ENCODE measurements around the gene PNLIPRP1.

PNLIPRP1 gene

GRCh38 chr10:116648903-116649302, 58.1 kb downstream of the PNLIPRP1 start:
- TF ChIP-seq CTCF (conservative IDR thresholded peaks at IDR 0.05) (no peak), ZFX (IDR thresholded peaks at IDR 0.05) (no peak)
- H3K27ac ChIP-seq, result no peak overlapping the region

GRCh38 chr10:116653885-116654284, 63.1 kb downstream of the PNLIPRP1 start:
- TF ChIP-seq CTCF (conservative IDR thresholded peaks at IDR 0.05) (no peak), ZFX (IDR thresholded peaks at IDR 0.05) (no peak)
- no peak overlapping the region for H3K27ac ChIP-seq

- TF ChIP-seq ZFX (IDR thresholded peaks at IDR 0.05), result no peak
- TF ChIP-seq CTCF (conservative IDR thresholded peaks at IDR 0.05), result peak; percentile 50
- no peak overlapping the region for H3K27ac ChIP-seq
These were observed 64.1 kb downstream of the PNLIPRP1 start for GRCh38 chr10:116654816-116655215.

- H3K27ac ChIP-seq, result no peak overlapping the region
- TF ChIP-seq CTCF (conservative IDR thresholded peaks at IDR 0.05) (no peak), ZFX (IDR thresholded peaks at IDR 0.05) (no peak)
These were observed 64.8 kb downstream of the PNLIPRP1 start for GRCh38 chr10:116655568-116655967.

GRCh38 chr10:116656044-116656443, 65.3 kb downstream of the PNLIPRP1 start:
- no peak overlapping the region for H3K27ac ChIP-seq
- TF ChIP-seq ZFX (IDR thresholded peaks at IDR 0.05) (no peak), CTCF (conservative IDR thresholded peaks at IDR 0.05) (no peak)

GRCh38 chr10:116657863-116658551, 67.2 kb downstream of the PNLIPRP1 start:
- TF ChIP-seq CTCF (conservative IDR thresholded peaks at IDR 0.05) (no peak), ZFX (IDR thresholded peaks at IDR 0.05) (no peak)
- no peak overlapping the region for H3K27ac ChIP-seq
